Stimulated activated CD4-positive, alpha-beta T cell treated with anti-CD3 and anti-CD28 coated beads, Interleukin-12 subunit alpha, Interleukin-12 subunit beta, amount 100 ng/mL, for 4 hours (primary cell): ENCODE results near the gene BAZ2B.
"Not testable (repeated sequence)": the region's sequence is repeated elsewhere in the genome, so short reads cannot be mapped to it uniquely, and the experiment has no call there.

ENCODE experiments used
- DNase-seq: peaks from one replicate; pipeline ENCODE4 v3.0.0-alpha.2; 2020

The BAZ2B gene

GRCh38 chr2:159573294-159573693 is 43.1 kb downstream of the BAZ2B start:
- DNase-seq, result no peak

GRCh38 chr2:159572459-159572858 is 43.9 kb downstream of the BAZ2B start:
- no peak for DNase-seq

- DNase-seq, result no peak
Observed at GRCh38 chr2:159571540-159572260, 44.6 kb downstream of the BAZ2B start.

GRCh38 chr2:159564081-159564480 is 52.3 kb downstream of the BAZ2B start:
- DNase-seq, result no peak

GRCh38 chr2:159562248-159562647 is 54.1 kb downstream of the BAZ2B start:
- no peak for DNase-seq

- DNase-seq, result no peak
Observed at GRCh38 chr2:159561786-159562185, 54.6 kb downstream of the BAZ2B start.

GRCh38 chr2:159561242-159561641 is 55.1 kb downstream of the BAZ2B start:
- DNase-seq, result no peak

- DNase-seq, result no peak
Observed at GRCh38 chr2:159559034-159559433, 57.3 kb downstream of the BAZ2B start.

- DNase-seq, result no peak
Observed at GRCh38 chr2:159558479-159558878, 57.9 kb downstream of the BAZ2B start.

- DNase-seq, result no peak
Observed at GRCh38 chr2:159557437-159558034, 58.8 kb downstream of the BAZ2B start.

GRCh38 chr2:159555651-159556392 is 60.5 kb downstream of the BAZ2B start:
- DNase-seq, result no peak

- no peak for DNase-seq
Observed at GRCh38 chr2:159553727-159554126, 62.6 kb downstream of the BAZ2B start.

GRCh38 chr2:159551806-159552205 is 64.5 kb downstream of the BAZ2B start:
- DNase-seq, result no peak

GRCh38 chr2:159550231-159550630 is 66.1 kb downstream of the BAZ2B start:
- DNase-seq, result no peak

GRCh38 chr2:159549234-159549633 is 67.1 kb downstream of the BAZ2B start:
- no peak for DNase-seq

- no peak for DNase-seq
Observed at GRCh38 chr2:159546716-159547430, 69.5 kb downstream of the BAZ2B start.

- no peak for DNase-seq
Observed at GRCh38 chr2:159546039-159546438, 70.3 kb downstream of the BAZ2B start.

GRCh38 chr2:159545085-159545484 is 71.3 kb downstream of the BAZ2B start:
- no peak for DNase-seq

GRCh38 chr2:159542101-159542500 is 74.2 kb downstream of the BAZ2B start:
- DNase-seq, result no peak

- DNase-seq, result no peak
Observed at GRCh38 chr2:159539701-159540100, 76.6 kb downstream of the BAZ2B start.

GRCh38 chr2:159538801-159539200 is 77.5 kb downstream of the BAZ2B start:
- no peak for DNase-seq

- not testable (repeated sequence) for DNase-seq
Observed at GRCh38 chr2:159535261-159535660, 81.1 kb downstream of the BAZ2B start.

- DNase-seq, result no peak
Observed at GRCh38 chr2:159531475-159531874, 84.9 kb downstream of the BAZ2B start.
